Keratinocyte (primary cell): ENCODE data around the gene NMUR2. TPM values are rescaled to one million over a fixed set of nuclear protein-coding genes. Genes with fewer than 3 reads are reported as not detected.

Source experiments
- DNase-seq: peaks from one replicate; pipeline ENCODE4 v3.0.0-alpha.2; 2011; ENCODE audit warnings: low read depth, missing footprints, low spot score
- FAIRE-seq: peaks from 2 replicates; lab custom pipeline; 2011; peaks lifted over from hg19 to GRCh38; lab: Jason Lieb, UNC
- H2AFZ ChIP-seq: 2 replicates; pipeline ENCODE4 v1.6.0; 2012; ENCODE audit warnings: low read length, control low read depth, inconsistent platforms; ENCODE audit not compliant: control insufficient read depth
- H3K27ac ChIP-seq: 2 replicates; pipeline ENCODE4 v1.5.1; 2011; ENCODE audit warnings: low read length; ENCODE audit not compliant: control insufficient read depth, insufficient read depth
- H3K27me3 ChIP-seq: 3 replicates; pipeline ENCODE4 v1.6.0; 2011; ENCODE audit warnings: low read length; ENCODE audit not compliant: control insufficient read depth, insufficient read depth; ENCODE audit errors: extremely low read depth
- H3K36me3 ChIP-seq, 2 experiments: 2 replicates in 1 of 2; 3 replicates in 1 of 2; pipeline ENCODE4 v1.5.1; 2011; ENCODE audit warnings: low read length in 2 of 2, mild to moderate bottlenecking in 1 of 2; ENCODE audit not compliant: control insufficient read depth in 2 of 2, insufficient read depth in 2 of 2; ENCODE audit errors: extremely low read depth in 1 of 2
- H3K4me1 ChIP-seq: 3 replicates; pipeline ENCODE4 v1.5.1; 2011; ENCODE audit warnings: low read length; ENCODE audit not compliant: control insufficient read depth, insufficient read depth; ENCODE audit errors: extremely low read depth
- H3K4me2 ChIP-seq: 3 replicates; pipeline ENCODE4 v1.6.0; 2011; ENCODE audit warnings: low read depth, low read length; ENCODE audit not compliant: control insufficient read depth, insufficient read depth; ENCODE audit errors: extremely low read depth
- H3K4me3 ChIP-seq, 3 experiments: fragments of 200-600 bp in 1 of 3; sonication (generic) in 1 of 3; 2 replicates in 2 of 3; 3 replicates in 1 of 3; pipeline ENCODE4 v1.5.1; 2011 to 2016; ENCODE audit warnings: low read length in 3 of 3, mild to moderate bottlenecking in 3 of 3, control low read depth in 2 of 3, inconsistent platforms in 1 of 3, low read depth in 1 of 3, mixed read lengths in 1 of 3, mixed run types in 1 of 3, moderate library complexity in 1 of 3; ENCODE audit not compliant: control insufficient read depth in 2 of 3, insufficient read depth in 2 of 3; ENCODE audit errors: extremely low read depth in 1 of 3
- H3K79me2 ChIP-seq: 2 replicates; pipeline ENCODE4 v1.6.0; 2012; ENCODE audit warnings: low read length; ENCODE audit not compliant: control insufficient read depth, insufficient read depth
- H3K9ac ChIP-seq: 3 replicates; pipeline ENCODE4 v1.6.0; 2011; ENCODE audit warnings: low read length; ENCODE audit not compliant: control insufficient read depth, insufficient read depth; ENCODE audit errors: extremely low read depth
- H3K9me1 ChIP-seq: 3 replicates; pipeline ENCODE4 v1.6.0; 2011; ENCODE audit warnings: low read length; ENCODE audit not compliant: control insufficient read depth, insufficient read depth; ENCODE audit errors: extremely low read depth
- H3K9me3 ChIP-seq: 2 replicates; pipeline ENCODE4 v1.5.1; 2012; ENCODE audit warnings: low read depth, low read length; ENCODE audit not compliant: control insufficient read depth
- H4K20me1 ChIP-seq: 3 replicates; pipeline ENCODE4 v1.6.0; 2011; ENCODE audit warnings: low read length; ENCODE audit not compliant: control insufficient read depth, insufficient read depth; ENCODE audit errors: extremely low read depth
- EZH2 ChIP-seq: IDR thresholded peaks from one replicate; pipeline ENCODE4 v1.6.1; 2012; ENCODE audit warnings: inconsistent platforms, mild to moderate bottlenecking, low read length, moderate library complexity
- dilution Hi-C: fragments of 300-500 bp; cut with MboI; formaldehyde crosslinking; loops from one replicate; pipeline ENCODE4 v1.7.0; 2020; ENCODE audit warnings: low sequenced_read_pairs; ENCODE audit not compliant: extremely low pct_ligation_motif_present
- polyA plus RNA-seq, 5 experiments: library from polyadenylated mRNA; depleted of rRNA in 3 of 5; stranded (reverse) in 3 of 5; stranded (forward) in 1 of 5; unstranded in 1 of 5; fragments of >200 nt; gene quantifications; 1 replicate in 1 of 5; 2 replicates in 3 of 5; 3 replicates in 1 of 5; pipeline versions ENCODE4 v1.2.1 to v1.2.3, GENCODE V29; 2011 to 2012; ENCODE audit warnings: missing spikeins in 2 of 5, low read depth in 1 of 5, low replicate concordance in 1 of 5
- TF ChIP-seq, protein P1 (sequence below), 3 experiments: IDR thresholded peaks in 1 of 3; conservative IDR thresholded peaks in 1 of 3; optimal IDR thresholded peaks in 1 of 3; 2 replicates in 2 of 3; 3 replicates in 1 of 3; pipeline versions ENCODE3 to v1.5.1; 2011; ENCODE audit warnings: low read length in 3 of 3, mild to moderate bottlenecking in 3 of 3, moderate library complexity in 2 of 3, control low read depth in 1 of 3, inconsistent platforms in 1 of 3; ENCODE audit not compliant: insufficient read depth in 2 of 3; ENCODE audit errors: extremely low read depth in 1 of 3

Gene NMUR2
- polyA plus RNA-seq, 1 donor (not counting 4 experiments of a cell fraction or from before 2014, with no cell fraction given), result 0.05 TPM

DNA sequence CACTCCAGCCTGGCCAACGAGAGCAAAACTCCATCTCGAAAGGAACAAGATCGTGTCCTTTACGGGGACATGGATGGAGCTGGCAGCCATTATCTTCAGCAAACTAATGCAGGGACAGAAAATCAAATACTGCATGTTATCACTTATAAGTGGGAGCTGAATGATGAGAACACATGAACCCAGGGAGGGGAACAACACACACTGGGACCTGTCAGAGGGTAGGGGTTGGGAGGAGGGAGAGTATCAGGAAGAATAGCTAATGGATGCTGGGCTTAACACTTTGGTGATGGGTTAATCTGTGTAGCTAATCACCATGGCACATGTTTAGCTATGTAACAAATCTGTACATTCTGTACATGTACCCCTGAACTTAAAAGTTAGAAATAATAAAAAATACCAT lies 40.9 kb downstream of the NMUR2 start:
- H3K4me2 ChIP-seq, result no peak overlapping the region
- no peak for TF ChIP-seq EZH2
- TF ChIP-seq, protein P1, sequence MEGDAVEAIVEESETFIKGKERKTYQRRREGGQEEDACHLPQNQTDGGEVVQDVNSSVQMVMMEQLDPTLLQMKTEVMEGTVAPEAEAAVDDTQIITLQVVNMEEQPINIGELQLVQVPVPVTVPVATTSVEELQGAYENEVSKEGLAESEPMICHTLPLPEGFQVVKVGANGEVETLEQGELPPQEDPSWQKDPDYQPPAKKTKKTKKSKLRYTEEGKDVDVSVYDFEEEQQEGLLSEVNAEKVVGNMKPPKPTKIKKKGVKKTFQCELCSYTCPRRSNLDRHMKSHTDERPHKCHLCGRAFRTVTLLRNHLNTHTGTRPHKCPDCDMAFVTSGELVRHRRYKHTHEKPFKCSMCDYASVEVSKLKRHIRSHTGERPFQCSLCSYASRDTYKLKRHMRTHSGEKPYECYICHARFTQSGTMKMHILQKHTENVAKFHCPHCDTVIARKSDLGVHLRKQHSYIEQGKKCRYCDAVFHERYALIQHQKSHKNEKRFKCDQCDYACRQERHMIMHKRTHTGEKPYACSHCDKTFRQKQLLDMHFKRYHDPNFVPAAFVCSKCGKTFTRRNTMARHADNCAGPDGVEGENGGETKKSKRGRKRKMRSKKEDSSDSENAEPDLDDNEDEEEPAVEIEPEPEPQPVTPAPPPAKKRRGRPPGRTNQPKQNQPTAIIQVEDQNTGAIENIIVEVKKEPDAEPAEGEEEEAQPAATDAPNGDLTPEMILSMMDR (optimal IDR thresholded peaks at IDR 0.05 in 1 of 3, IDR thresholded peaks at IDR 0.05 in 1 of 3, conservative IDR thresholded peaks at IDR 0.05 in 1 of 3; ENCODE audit: extremely low read depth in 1 of 3, insufficient read depth in 2 of 3, low read length in 3 of 3), result no peak
- dilution Hi-C loops, result no loop called here

GRCh38 chr5:152358861-152359568 lies 46.1 kb downstream of the NMUR2 start:
- Histone ChIP-seq H4K20me1 (no peaks in the 10 kb centered on the region), H3K9ac (no peak overlapping the region), H3K4me2 (no peak overlapping the region), H2AFZ (no peak overlapping the region), H3K4me1 (no peaks in the 10 kb centered on the region), H3K9me3 (no peaks in the 10 kb centered on the region), H3K4me3 (no peak overlapping the region), H3K9me1 (no peaks in the 10 kb centered on the region), H3K36me3 (no peaks in the 10 kb centered on the region), H3K79me2 (no peaks in the 10 kb centered on the region), H3K27me3 (no peaks in the 10 kb centered on the region), H3K27ac (no peak overlapping the region)
- dilution Hi-C loops, result no loop called here
- DNase-seq (no peak), FAIRE-seq (no peak)
- no peak for TF ChIP-seq EZH2
- TF ChIP-seq, protein P1 (optimal IDR thresholded peaks at IDR 0.05 in 1 of 3, IDR thresholded peaks at IDR 0.05 in 1 of 3, conservative IDR thresholded peaks at IDR 0.05 in 1 of 3; ENCODE audit: extremely low read depth in 1 of 3, insufficient read depth in 2 of 3, low read length in 3 of 3), result no peak

More for the DNA sequence above, 40.9 kb downstream of the NMUR2 start:
- FAIRE-seq (no peak), DNase-seq (no peak)
- no peaks in the 10 kb centered on the region for H4K20me1 ChIP-seq
- no peaks in the 10 kb centered on the region for H3K36me3 ChIP-seq
- no peaks in the 10 kb centered on the region for H3K79me2 ChIP-seq
- H3K9ac ChIP-seq, result no peak overlapping the region
- no peaks in the 10 kb centered on the region for H3K27me3 ChIP-seq
- H3K4me3 ChIP-seq, result no peak overlapping the region
- H3K4me1 ChIP-seq, result no peaks in the 10 kb centered on the region
- H3K9me3 ChIP-seq, result no peaks in the 10 kb centered on the region
- no peaks in the 10 kb centered on the region for H3K9me1 ChIP-seq
- H2AFZ ChIP-seq, result no peak overlapping the region
- no peak overlapping the region for H3K27ac ChIP-seq
